Liver (tissue), 9 donors: ENCODE data around the gene GON4L. TPM values are rescaled to one million over a fixed set of nuclear protein-coding genes. Genes with fewer than 3 reads are reported as not detected.

Experiments
- DNase-seq: peaks from one replicate; pipeline ENCODE4 v3.0.0-alpha.2; 2017; ENCODE audit warnings: low spot score
- H3K27ac ChIP-seq, 2 donors: one replicate each; pipeline ENCODE4 v1.7.0; 2013; ENCODE audit warnings: inconsistent platforms in 2 of 2, low read length in 2 of 2, control low read depth in 1 of 2, low read depth in 1 of 2, mild to moderate bottlenecking in 1 of 2
- H3K27me3 ChIP-seq, 4 donors: one replicate each; pipeline versions ENCODE4 v1.6.1 to v1.7.0; 2013; ENCODE audit warnings: low read length in 3 of 4, inconsistent platforms in 1 of 4, mild to moderate bottlenecking in 1 of 4, moderate library complexity in 1 of 4; ENCODE audit not compliant: control insufficient read depth in 4 of 4, insufficient read depth in 4 of 4
- H3K36me3 ChIP-seq, 4 donors: one replicate each; pipeline versions ENCODE4 v1.6.1 to v1.7.0; 2013; ENCODE audit warnings: low read length in 3 of 4, mild to moderate bottlenecking in 3 of 4, low read depth in 1 of 4, moderate library complexity in 1 of 4; ENCODE audit not compliant: control insufficient read depth in 4 of 4, insufficient read depth in 3 of 4
- H3K4me1 ChIP-seq, 4 donors: one replicate each; pipeline versions ENCODE4 v1.6.1 to v1.7.0; 2013; ENCODE audit warnings: low read length in 3 of 4, mild to moderate bottlenecking in 3 of 4, moderate library complexity in 1 of 4; ENCODE audit not compliant: control insufficient read depth in 4 of 4, insufficient read depth in 4 of 4
- H3K4me3 ChIP-seq, 3 donors: one replicate each; pipeline versions ENCODE4 v1.6.1 to v1.7.0; 2013; ENCODE audit warnings: low read length in 3 of 3, control low read depth in 1 of 3, low read depth in 1 of 3, mild to moderate bottlenecking in 1 of 3
- H3K9ac ChIP-seq, 2 donors: one replicate each; pipeline ENCODE4 v1.7.0; 2013; ENCODE audit warnings: low read length in 2 of 2, mild to moderate bottlenecking in 2 of 2, moderate library complexity in 2 of 2, control low read depth in 1 of 2, low read depth in 1 of 2
- H3K9me3 ChIP-seq, 4 donors: one replicate each; pipeline versions ENCODE4 v1.6.1 to v1.7.0; 2013; ENCODE audit warnings: low read length in 3 of 4; ENCODE audit not compliant: control insufficient read depth in 4 of 4
- ATF3 ChIP-seq: IDR thresholded peaks from 2 replicates; pipeline ENCODE4 v1.6.1; 2016; ENCODE audit warnings: antibody characterized with exemption
- CTCF ChIP-seq: fragments of 150-350 bp; IDR thresholded peaks from 2 replicates; pipeline ENCODE4 v1.5.1; 2017; ENCODE audit warnings: improper control_type of control experiment, low read depth, low read length; ENCODE audit not compliant: missing input control
- EGR1 ChIP-seq, 2 donors: IDR thresholded peaks; 2 replicates each; pipeline ENCODE4 v1.6.1; 2016 to 2018; ENCODE audit warnings: antibody characterized with exemption in 2 of 2, low read depth in 2 of 2
- FOXA1 ChIP-seq: IDR thresholded peaks from 2 replicates; pipeline ENCODE4 v1.6.1; 2016; ENCODE audit warnings: antibody characterized with exemption
- GABPA ChIP-seq, 2 donors: IDR thresholded peaks in 1 of 2; conservative IDR thresholded peaks in 1 of 2; 2 replicates each; pipeline ENCODE4 v1.6.1; 2016; ENCODE audit warnings: antibody characterized with exemption in 2 of 2, mild to moderate bottlenecking in 1 of 2, moderate library complexity in 1 of 2
- HNF4A ChIP-seq, 2 donors: conservative IDR thresholded peaks; 2 replicates each; pipeline ENCODE4 v1.6.1; 2016; ENCODE audit warnings: antibody characterized with exemption in 2 of 2, mild to moderate bottlenecking in 2 of 2
- HNF4G ChIP-seq: IDR thresholded peaks from 2 replicates; pipeline ENCODE4 v1.6.1; 2016; ENCODE audit warnings: antibody characterized with exemption
- MAX ChIP-seq: IDR thresholded peaks from 2 replicates; pipeline ENCODE4 v1.6.1; 2016; ENCODE audit warnings: antibody characterized with exemption
- REST ChIP-seq: IDR thresholded peaks from 2 replicates; pipeline ENCODE4 v1.6.1; 2016; ENCODE audit warnings: antibody characterized with exemption, mild to moderate bottlenecking
- RXRA ChIP-seq, 2 donors: IDR thresholded peaks; 2 replicates each; pipeline ENCODE4 v1.6.1; 2017 to 2018; ENCODE audit warnings: antibody characterized with exemption in 2 of 2, mild to moderate bottlenecking in 1 of 2
- YY1 ChIP-seq: IDR thresholded peaks from 2 replicates; pipeline ENCODE4 v1.6.1; 2016; ENCODE audit warnings: antibody characterized with exemption, mild to moderate bottlenecking
- ZBTB33 ChIP-seq: IDR thresholded peaks from 2 replicates; pipeline ENCODE4 v1.6.1; 2016; ENCODE audit warnings: antibody characterized with exemption
- WGBS: extraction: QIAGEN DNeasy Blood & Tissue Kit; methylation state at CpG from one replicate; pipeline ENCODE4 v1.1.7; 2013; 5-methylcytosine and 5-hydroxymethylcytosine counted together
- polyA plus RNA-seq, 2 donors: library from polyadenylated mRNA; stranded (reverse) in 1 of 2; unstranded in 1 of 2; fragments of 200-250 nt in 1 of 2; fragments of >200 nt in 1 of 2; fragmentation: Nextera tagmentation in 1 of 2; extraction: Ambion mirVana in 1 of 2; gene quantifications; one replicate each; pipeline versions ENCODE4 v1.2.1 to v1.2.3, GENCODE V29; 2013 to 2015
- total RNA-seq, 2 donors: library from RNA; depleted of rRNA; stranded (reverse); fragments of >200 nt; gene quantifications; one replicate each; pipeline ENCODE4 v1.2.3, GENCODE V29; 2014
- donor health status: healthy.
- donor health status: healthy.
- donor health status: healthy.
- donor health status: healthy.
- donor health status: healthy.

Gene GON4L
- total and polyA plus RNA-seq, 4 donors = 5.7 to 26.2 (median 15.7) TPM

- H3K36me3 ChIP-seq = peaks cover 17 to 59% (median 44%) of the 10 kb centered on the region in 4 donors
- no peak overlapping the region for H3K27ac ChIP-seq
Measured at GRCh38 chr1:155904261-155904660, 47.2 kb upstream of the GON4L start.

GRCh38 chr1:155900161-155900560 is 43.1 kb upstream of the GON4L start:
- TF ChIP-seq ZBTB33 (no peak), CTCF (no peak), RXRA (IDR thresholded peaks at IDR 0.05) (no peak), EGR1 (IDR thresholded peaks at IDR 0.05; ENCODE audit: low read depth in 2 of 2) (no peak), GABPA (IDR thresholded peaks at IDR 0.05 in 1 of 2, conservative IDR thresholded peaks at IDR 0.05 in 1 of 2) (no peak), REST (no peak), FOXA1 (no peak), MAX (no peak), HNF4G (no peak), ATF3 (no peak)
- no peaks in the 10 kb centered on the region for H3K4me1 ChIP-seq
- 95% methylated on average over 4 of the region's 4 CpGs for WGBS
- H3K4me3 ChIP-seq = no peak overlapping the region
- no peak for DNase-seq
- H3K9me3 ChIP-seq = no peaks in the 10 kb centered on the region
- no peak overlapping the region for H3K9ac ChIP-seq
- no peak overlapping the region for H3K27ac ChIP-seq
- peaks cover 18 to 54% (median 44%) of the 10 kb centered on the region in 4 donors for H3K36me3 ChIP-seq
- no peaks in the 10 kb centered on the region for H3K27me3 ChIP-seq

More at GRCh38 chr1:155904261-155904660, 47.2 kb upstream of the GON4L start:
- DNase-seq = no peak
- 96% methylated on average over 12 of the region's 12 CpGs for WGBS
- Histone ChIP-seq H3K4me1 (no peaks in the 10 kb centered on the region), H3K9ac (no peak overlapping the region), H3K4me3 (no peak overlapping the region), H3K9me3 (no peaks in the 10 kb centered on the region), H3K27me3 (no peaks in the 10 kb centered on the region)
- TF ChIP-seq MAX (no peak), HNF4A (conservative IDR thresholded peaks at IDR 0.05) (no peak), FOXA1 (no peak), YY1 (no peak), ZBTB33 (no peak), EGR1 (IDR thresholded peaks at IDR 0.05; ENCODE audit: low read depth in 2 of 2) (no peak), HNF4G (no peak), RXRA (IDR thresholded peaks at IDR 0.05) (no peak)
